Measurements from ENCODE around the gene POLR3E. TPM values are rescaled to one million over a fixed set of nuclear protein-coding genes. Genes with fewer than 3 reads are reported as not detected.

Gene POLR3E
- total RNA-seq, 3 donors from 2014 or later = 59.0 to 72.4 (median 64.0) TPM

DNA sequence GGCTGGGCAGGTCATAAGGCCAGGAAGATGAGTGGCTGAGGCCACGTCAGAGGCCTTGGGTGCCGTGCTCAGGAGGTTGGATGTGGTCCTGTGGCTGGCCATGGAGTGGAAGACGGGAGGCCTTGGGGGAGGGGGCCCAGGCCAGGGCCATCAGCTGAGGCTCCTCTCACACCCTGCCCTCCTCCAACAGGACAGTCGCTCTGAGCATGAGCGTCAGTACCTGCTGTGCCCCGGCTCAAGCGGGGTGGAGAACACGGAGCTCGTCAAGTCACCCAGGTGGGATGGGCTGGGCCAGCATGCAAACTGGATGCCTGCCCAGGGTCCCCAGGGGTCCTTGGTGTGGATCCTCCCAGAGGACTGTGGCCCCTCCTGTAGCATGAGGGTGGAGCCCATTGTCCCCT, 19.2 kb downstream of the POLR3E start:
- Histone ChIP-seq H3K9me3 (no peaks in the 10 kb centered on the region), H3K36me3 (no peaks in the 10 kb centered on the region), H3K4me1 (no peaks in the 10 kb centered on the region), H3K4me3 (no peak overlapping the region), H3K27ac (no peak overlapping the region), H3K27me3 (no peaks in the 10 kb centered on the region)
- TF ChIP-seq POLR2A (IDR thresholded peaks at IDR 0.05) = no peak
- TF ChIP-seq POLR2AphosphoS5 (IDR thresholded peaks at IDR 0.05) = no peak
- TF ChIP-seq, protein P1, sequence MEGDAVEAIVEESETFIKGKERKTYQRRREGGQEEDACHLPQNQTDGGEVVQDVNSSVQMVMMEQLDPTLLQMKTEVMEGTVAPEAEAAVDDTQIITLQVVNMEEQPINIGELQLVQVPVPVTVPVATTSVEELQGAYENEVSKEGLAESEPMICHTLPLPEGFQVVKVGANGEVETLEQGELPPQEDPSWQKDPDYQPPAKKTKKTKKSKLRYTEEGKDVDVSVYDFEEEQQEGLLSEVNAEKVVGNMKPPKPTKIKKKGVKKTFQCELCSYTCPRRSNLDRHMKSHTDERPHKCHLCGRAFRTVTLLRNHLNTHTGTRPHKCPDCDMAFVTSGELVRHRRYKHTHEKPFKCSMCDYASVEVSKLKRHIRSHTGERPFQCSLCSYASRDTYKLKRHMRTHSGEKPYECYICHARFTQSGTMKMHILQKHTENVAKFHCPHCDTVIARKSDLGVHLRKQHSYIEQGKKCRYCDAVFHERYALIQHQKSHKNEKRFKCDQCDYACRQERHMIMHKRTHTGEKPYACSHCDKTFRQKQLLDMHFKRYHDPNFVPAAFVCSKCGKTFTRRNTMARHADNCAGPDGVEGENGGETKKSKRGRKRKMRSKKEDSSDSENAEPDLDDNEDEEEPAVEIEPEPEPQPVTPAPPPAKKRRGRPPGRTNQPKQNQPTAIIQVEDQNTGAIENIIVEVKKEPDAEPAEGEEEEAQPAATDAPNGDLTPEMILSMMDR (IDR thresholded peaks at IDR 0.05) = no peak
- intact Hi-C loops (cut with DNase I; ENCODE audit: low total_unique reads) = no loop called here
- no peak for DNase-seq (ENCODE audit: low spot score in 2 of 2)

DNA sequence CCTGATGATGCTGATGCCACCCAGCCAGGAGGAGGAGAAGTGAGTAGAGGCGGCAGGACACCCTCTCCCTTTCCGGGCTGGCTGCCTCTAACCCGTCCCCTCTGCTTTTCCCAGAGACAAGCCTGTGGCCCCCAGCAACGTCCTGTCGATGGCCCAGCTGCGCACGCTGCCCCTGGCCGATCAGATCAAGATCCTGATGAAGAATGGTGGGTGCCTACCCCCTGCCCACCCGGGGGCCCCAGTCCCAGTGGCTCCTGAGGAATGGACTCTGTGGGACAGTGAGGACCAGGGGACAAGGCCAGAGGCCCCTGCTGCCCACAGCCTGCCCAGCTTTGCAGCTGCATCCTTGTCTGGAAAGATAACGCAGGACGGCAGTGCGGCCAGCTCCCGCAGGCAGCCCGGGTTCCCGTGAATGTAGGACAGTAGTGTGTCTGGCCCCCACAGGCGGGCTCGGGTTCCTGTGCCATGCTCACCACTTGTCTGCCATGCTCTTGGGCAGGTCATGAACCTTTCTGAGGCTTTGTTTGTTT, 19.9 kb downstream of the POLR3E start:
- TF ChIP-seq, protein P1 (IDR thresholded peaks at IDR 0.05) = no peak
- TF ChIP-seq POLR2A (IDR thresholded peaks at IDR 0.05) (no peak), POLR2AphosphoS5 (IDR thresholded peaks at IDR 0.05) (no peak)
- DNase-seq (ENCODE audit: low spot score in 2 of 2) = no peak
- intact Hi-C loops (cut with DNase I; ENCODE audit: low total_unique reads) = no loop called here
- Histone ChIP-seq H3K4me1 (no peaks in the 10 kb centered on the region), H3K27ac (no peak overlapping the region), H3K4me3 (no peak overlapping the region), H3K27me3 (no peaks in the 10 kb centered on the region), H3K36me3 (no peaks in the 10 kb centered on the region), H3K9me3 (no peaks in the 10 kb centered on the region)

DNA sequence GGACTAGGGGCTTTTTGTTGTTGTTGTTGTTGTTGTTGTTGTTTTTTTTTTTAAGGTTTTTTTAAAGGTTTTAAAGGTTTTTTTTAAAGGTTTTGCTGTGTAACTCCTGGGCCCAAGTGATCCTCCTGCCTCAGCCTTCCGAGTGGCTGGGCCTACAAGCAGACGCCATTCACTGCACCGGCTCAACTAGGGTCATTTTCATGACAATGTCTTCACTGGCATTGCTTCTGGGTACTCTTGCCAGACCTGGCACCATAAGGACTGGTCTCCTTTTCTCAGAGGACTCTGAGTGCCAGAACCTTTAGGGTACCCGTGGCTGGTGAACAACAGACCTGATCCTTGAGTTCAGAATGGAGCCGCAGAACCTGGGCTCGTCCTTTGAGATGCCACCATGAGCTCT, 20.4 kb downstream of the POLR3E start:
- DNase-seq (ENCODE audit: low spot score in 2 of 2) = peak in 1 of 2 donors; percentile 16
- Histone ChIP-seq H3K9me3 (no peaks in the 10 kb centered on the region), H3K4me1 (no peaks in the 10 kb centered on the region), H3K36me3 (no peaks in the 10 kb centered on the region), H3K4me3 (no peak overlapping the region), H3K27me3 (no peaks in the 10 kb centered on the region), H3K27ac (no peak overlapping the region)
- TF ChIP-seq POLR2A (IDR thresholded peaks at IDR 0.05) (no peak), POLR2AphosphoS5 (IDR thresholded peaks at IDR 0.05) (no peak)
- TF ChIP-seq, protein P1 (IDR thresholded peaks at IDR 0.05) = no peak
- intact Hi-C loops (cut with DNase I; ENCODE audit: low total_unique reads) = no loop called here

DNA sequence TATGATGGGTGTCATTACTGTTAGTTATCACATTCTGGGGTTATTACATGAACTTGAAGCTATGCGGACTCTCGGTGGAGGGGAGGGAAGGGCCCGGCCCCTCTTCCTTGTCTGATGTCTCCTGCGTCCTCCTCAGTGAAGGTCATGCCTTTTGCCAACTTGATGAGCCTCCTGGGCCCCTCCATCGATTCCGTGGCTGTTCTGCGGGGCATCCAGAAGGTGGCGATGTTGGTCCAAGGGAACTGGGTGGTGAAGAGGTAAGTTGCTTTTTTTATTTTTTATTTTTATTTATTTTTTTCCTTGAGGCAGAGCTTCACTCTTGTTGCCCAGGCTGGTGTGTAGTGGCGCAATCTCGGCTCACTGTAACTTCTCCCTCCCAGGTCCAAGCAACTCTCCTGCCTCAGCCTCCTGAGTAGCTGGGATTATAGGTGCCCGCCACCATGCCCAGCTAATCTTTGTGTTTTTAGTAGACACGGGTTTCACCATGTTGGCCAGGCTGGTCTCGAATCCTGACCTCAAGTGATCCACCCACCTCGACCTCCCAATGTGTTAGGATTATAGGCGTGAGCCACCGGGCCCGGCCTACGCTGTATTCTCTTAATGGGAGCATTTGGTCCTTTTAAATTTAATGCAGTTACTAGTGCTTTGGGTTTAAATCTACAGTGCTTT, 21.6 kb downstream of the POLR3E start:
- TF ChIP-seq, protein P1 (IDR thresholded peaks at IDR 0.05) = peak in 1 of 3 donors; percentile 39
- no peak for TF ChIP-seq POLR2A (IDR thresholded peaks at IDR 0.05)
- no peak overlapping the region for H3K4me3 ChIP-seq
- DNase-seq (ENCODE audit: low spot score in 2 of 2) = no peak
- H3K4me1 ChIP-seq = no peaks in the 10 kb centered on the region
- no peak overlapping the region for H3K27ac ChIP-seq
- H3K9me3 ChIP-seq = no peaks in the 10 kb centered on the region
- H3K27me3 ChIP-seq = no peaks in the 10 kb centered on the region
- no peaks in the 10 kb centered on the region for H3K36me3 ChIP-seq
- intact Hi-C loops (cut with DNase I; ENCODE audit: low total_unique reads) = no loop called here

DNA sequence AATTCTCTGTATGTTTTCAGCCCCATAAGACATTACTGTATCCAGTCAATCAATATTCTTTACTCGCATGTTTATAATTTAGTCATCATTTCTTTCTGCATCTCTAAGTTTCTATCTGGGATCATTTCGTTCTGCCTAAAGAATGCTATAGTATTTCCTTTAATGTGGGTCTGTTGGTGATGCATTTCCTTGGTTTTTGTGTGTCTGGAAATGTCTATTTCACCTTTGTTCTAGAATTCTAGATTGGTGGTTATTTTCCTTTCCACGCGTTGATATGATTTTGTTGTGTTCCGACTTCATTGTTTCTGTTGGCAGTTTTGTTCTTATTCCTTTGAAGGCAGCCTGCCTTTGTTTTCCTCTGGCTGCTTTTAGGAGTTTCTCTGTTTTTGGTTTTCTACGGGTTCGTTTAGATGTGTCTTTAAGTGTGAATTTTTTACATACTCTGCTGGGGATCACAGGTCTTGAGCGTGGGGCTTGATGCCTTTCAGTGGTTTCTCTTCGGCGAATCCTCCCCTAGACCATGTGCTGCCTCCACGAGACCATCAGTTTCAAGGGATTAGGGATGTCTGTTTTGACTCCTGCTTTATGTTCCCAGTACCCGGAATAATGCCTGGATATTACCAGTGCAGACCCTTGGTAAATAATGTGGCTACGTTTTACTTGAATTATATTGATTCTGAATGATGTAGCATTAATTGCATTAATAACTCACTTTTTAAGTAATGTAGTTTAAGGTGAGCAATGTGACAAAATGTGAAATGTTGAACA, 23.5 kb downstream of the POLR3E start:
- no peaks in the 10 kb centered on the region for H3K4me1 ChIP-seq
- no peaks in the 10 kb centered on the region for H3K36me3 ChIP-seq
- no peak for DNase-seq (ENCODE audit: low spot score in 2 of 2)
- H3K27me3 ChIP-seq = no peaks in the 10 kb centered on the region
- no peak overlapping the region for H3K4me3 ChIP-seq
- intact Hi-C loops (cut with DNase I; ENCODE audit: low total_unique reads) = no loop called here
- H3K27ac ChIP-seq = no peak overlapping the region
- TF ChIP-seq, protein P1 (IDR thresholded peaks at IDR 0.05) = no peak
- TF ChIP-seq POLR2AphosphoS5 (IDR thresholded peaks at IDR 0.05) (no peak), POLR2A (IDR thresholded peaks at IDR 0.05) (no peak)
- H3K9me3 ChIP-seq = no peaks in the 10 kb centered on the region

Data from breast epithelium (tissue), 4 donors.